ENCODE data around the gene NT5M.

NT5M gene

DNA sequence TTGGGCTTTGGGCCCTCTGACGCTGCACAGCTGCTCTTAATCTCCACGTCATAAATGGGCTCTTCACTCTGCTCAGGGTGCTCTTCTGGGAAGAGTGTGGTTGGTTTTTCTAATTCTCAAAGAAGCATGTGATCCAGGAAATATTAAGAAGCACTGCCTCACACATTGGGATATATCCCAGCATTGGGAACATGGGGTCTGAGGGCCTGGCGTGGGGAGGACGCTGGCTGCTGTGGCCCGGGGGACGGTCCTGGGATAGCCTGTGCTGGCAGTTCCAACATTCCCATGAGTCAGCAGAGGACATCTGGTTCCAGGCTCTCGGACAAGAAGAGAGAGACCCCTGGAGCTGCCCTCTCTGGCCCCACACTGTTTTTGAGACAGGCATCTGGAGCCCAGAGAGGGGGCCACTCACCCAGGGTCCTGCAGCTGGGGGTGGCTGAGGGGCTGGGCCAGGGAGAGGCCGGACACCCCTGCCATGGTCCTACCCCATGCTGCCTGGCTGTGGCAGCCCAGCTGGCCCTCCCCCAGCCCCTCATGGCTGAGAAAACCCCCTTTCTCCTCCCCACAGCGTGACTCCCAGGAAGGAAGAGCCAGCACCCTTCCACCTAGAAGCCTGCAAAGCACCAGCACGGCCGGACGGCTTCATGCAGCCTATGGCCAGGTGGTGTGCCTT, 58.8 kb downstream of the NT5M start:
- Histone ChIP-seq H3K9ac (no peak overlapping the region), H3K4me2 (no peak overlapping the region)

GRCh38 chr17:17362540-17362930, 59.4 kb downstream of the NT5M start:
- H3K4me2 ChIP-seq: no peak overlapping the region
- H3K4me1 ChIP-seq: peaks cover 6% of the 10 kb centered on the region; the same call in 1 of the 2 replicates
- H3K9me3 ChIP-seq: peaks cover 27% of the 10 kb centered on the region
- H4K20me1 ChIP-seq: no peaks in the 10 kb centered on the region
- H3K36me3 ChIP-seq: no peaks in the 10 kb centered on the region
- no peak overlapping the region for H3K9ac ChIP-seq
- no peak overlapping the region for H3K27ac ChIP-seq
- H3K4me3 ChIP-seq: no peak overlapping the region
- no peaks in the 10 kb centered on the region for H3K27me3 ChIP-seq
- no peak for TF ChIP-seq Cebpa-rat (IDR thresholded peaks at IDR 0.05)

More for the DNA sequence above, 58.8 kb downstream of the NT5M start:
- H3K4me3 ChIP-seq: no peak overlapping the region
- peaks cover 6% of the 10 kb centered on the region; the same call in 1 of the 2 replicates for H3K4me1 ChIP-seq
- no peaks in the 10 kb centered on the region for H3K27me3 ChIP-seq
- H3K36me3 ChIP-seq: no peaks in the 10 kb centered on the region
- H3K9me3 ChIP-seq: peaks cover 27% of the 10 kb centered on the region
- H4K20me1 ChIP-seq: no peaks in the 10 kb centered on the region
- TF ChIP-seq Cebpa-rat (IDR thresholded peaks at IDR 0.05): no peak
- H3K27ac ChIP-seq: no peak overlapping the region

DNA sequence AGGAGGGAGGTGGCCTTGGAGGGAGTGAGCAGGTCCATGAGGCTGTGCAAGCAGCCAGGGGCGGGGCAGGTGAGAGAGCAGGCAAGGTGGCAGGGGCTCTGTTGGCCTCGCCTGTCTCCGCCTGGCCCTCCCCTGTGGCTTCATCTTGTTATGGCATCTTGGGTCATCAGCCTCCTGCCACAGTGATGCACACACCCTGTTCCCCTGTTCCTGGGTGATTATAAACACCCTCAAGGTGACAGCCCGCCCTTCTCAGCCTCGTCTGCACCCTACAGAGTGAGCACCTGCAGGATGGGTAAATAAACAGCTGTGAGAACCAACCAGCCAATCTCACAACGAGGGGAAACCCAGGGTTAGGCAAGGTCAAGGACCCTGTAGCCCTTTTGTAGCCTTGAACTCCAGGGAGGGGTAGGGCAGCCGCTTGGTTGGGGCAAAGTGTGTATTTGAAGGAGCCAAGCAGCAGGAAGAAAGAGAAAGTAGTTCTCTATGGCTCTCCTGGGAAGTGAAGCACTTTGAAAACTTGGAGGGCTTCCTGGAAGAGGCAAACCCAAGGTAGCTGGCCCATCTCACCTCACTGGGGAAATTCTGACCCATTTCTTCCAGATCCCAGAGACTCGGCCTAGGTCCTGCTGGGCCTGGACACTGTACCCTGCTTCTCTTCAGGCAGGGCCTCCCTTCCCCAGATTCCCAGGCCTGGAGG, 60.6 kb downstream of the NT5M start:
- Histone ChIP-seq H3K4me3 (no peak overlapping the region), H3K4me1 (peaks cover 6% of the 10 kb centered on the region; the same call in 1 of the 2 replicates), H3K4me2 (no peak overlapping the region), H3K9ac (no peak overlapping the region), H4K20me1 (no peaks in the 10 kb centered on the region), H3K27me3 (no peaks in the 10 kb centered on the region), H3K27ac (no peak overlapping the region), H3K36me3 (no peaks in the 10 kb centered on the region), H3K9me3 (peaks cover 27% of the 10 kb centered on the region)
- no peak for TF ChIP-seq Cebpa-rat (IDR thresholded peaks at IDR 0.05)

DNA sequence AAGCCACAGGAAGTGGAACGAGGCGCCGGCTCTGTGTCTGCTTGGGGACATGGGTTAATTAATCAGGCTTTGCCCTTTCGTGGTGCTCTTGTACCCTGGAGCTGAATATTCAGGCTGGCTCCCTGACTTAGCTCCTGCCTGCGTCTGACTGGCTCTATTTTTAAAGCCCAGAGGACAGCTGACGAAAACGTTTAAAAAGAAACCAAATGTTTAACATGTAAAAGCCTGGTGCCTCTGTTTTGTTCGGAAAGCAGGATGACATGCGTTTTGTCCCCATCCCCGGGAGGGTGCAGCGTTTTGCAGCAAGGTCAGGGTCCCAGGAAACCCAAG, 61.1 kb downstream of the NT5M start:
- Histone ChIP-seq H3K36me3 (no peaks in the 10 kb centered on the region), H3K27ac (no peak overlapping the region), H4K20me1 (no peaks in the 10 kb centered on the region), H3K9me3 (peaks cover 24% of the 10 kb centered on the region), H3K4me2 (no peak overlapping the region), H3K4me3 (no peak overlapping the region), H3K27me3 (no peaks in the 10 kb centered on the region), H3K9ac (no peak overlapping the region), H3K4me1 (peaks cover 6% of the 10 kb centered on the region; the same call in 1 of the 2 replicates)
- no peak for TF ChIP-seq Cebpa-rat (IDR thresholded peaks at IDR 0.05)

GRCh38 chr17:17365476-17366110, 62.4 kb downstream of the NT5M start:
- no peaks in the 10 kb centered on the region for H4K20me1 ChIP-seq

DNA sequence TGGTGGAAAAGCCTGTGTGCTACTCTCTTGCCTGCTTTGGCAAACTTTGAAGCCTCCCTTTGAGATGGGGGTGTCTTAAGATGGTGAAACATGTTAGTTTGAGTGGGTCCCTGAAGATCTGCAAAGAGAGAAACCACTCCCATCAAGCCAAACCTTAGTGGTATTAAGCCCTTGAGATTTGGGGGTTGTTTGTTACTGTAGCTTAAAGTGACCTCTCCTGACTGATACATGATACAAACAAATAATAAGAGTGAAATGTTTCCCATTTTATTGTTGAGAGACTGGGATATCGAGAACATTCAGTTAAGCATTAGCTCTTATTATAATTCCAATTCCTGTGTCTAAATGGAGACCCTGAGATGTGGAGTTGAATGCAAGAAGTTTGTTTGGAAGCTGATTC, 63.1 kb downstream of the NT5M start:
- no peak overlapping the region for H3K27ac ChIP-seq
- H3K36me3 ChIP-seq: no peaks in the 10 kb centered on the region
- H3K4me3 ChIP-seq: no peak overlapping the region
- no peaks in the 10 kb centered on the region for H3K27me3 ChIP-seq
- H3K9me3 ChIP-seq: peaks cover 10% of the 10 kb centered on the region
- H3K9ac ChIP-seq: no peak overlapping the region
- no peak overlapping the region for H3K4me2 ChIP-seq
- no peaks in the 10 kb centered on the region for H4K20me1 ChIP-seq
- no peak for TF ChIP-seq Cebpa-rat (IDR thresholded peaks at IDR 0.05)
- peaks cover 6% of the 10 kb centered on the region; the same call in 1 of the 2 replicates for H3K4me1 ChIP-seq

More at GRCh38 chr17:17365476-17366110, 62.4 kb downstream of the NT5M start:
- Histone ChIP-seq H3K4me2 (no peak overlapping the region), H3K4me3 (no peak overlapping the region), H3K4me1 (peaks cover 6% of the 10 kb centered on the region; the same call in 1 of the 2 replicates), H3K27me3 (no peaks in the 10 kb centered on the region), H3K27ac (no peak overlapping the region), H3K36me3 (no peaks in the 10 kb centered on the region), H3K9ac (no peak overlapping the region), H3K9me3 (peaks cover 14% of the 10 kb centered on the region)
- no peak for TF ChIP-seq Cebpa-rat (IDR thresholded peaks at IDR 0.05)

GRCh38 chr17:17366941-17367875, 64.0 kb downstream of the NT5M start:
- Histone ChIP-seq H3K4me2 (no peak overlapping the region), H3K27me3 (no peaks in the 10 kb centered on the region)
- no peak for TF ChIP-seq Cebpa-rat (IDR thresholded peaks at IDR 0.05)

DNA sequence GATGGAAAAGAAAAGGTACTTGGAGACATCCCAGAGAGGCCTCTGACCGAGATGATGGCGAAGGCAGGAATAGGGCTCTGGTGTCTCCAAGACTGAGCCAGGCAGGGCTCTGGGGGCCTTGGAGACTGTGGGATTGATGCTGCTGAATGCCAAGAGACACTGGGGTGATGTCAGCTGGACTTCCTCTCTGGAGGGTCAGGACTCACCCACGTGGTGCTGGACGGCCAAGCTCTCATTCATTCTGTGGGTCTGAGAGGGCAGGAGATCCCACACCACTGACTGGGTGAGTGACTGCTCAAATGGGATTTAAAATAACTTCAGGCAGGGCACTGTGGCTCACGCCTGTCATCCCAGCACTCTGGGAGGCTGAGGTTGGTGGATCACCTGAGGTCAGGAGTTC, 64.8 kb downstream of the NT5M start:
- H3K9me3 ChIP-seq: peaks cover 10% of the 10 kb centered on the region
- no peaks in the 10 kb centered on the region for H3K36me3 ChIP-seq
- H3K4me2 ChIP-seq: no peak overlapping the region
- TF ChIP-seq Cebpa-rat (IDR thresholded peaks at IDR 0.05): no peak
- no peaks in the 10 kb centered on the region for H3K27me3 ChIP-seq
- H3K9ac ChIP-seq: no peak overlapping the region
- no peaks in the 10 kb centered on the region for H4K20me1 ChIP-seq
- H3K4me1 ChIP-seq: peaks cover 6% of the 10 kb centered on the region; the same call in 1 of the 2 replicates
- no peak overlapping the region for H3K4me3 ChIP-seq
- H3K27ac ChIP-seq: no peak overlapping the region

More at GRCh38 chr17:17366941-17367875, 64.0 kb downstream of the NT5M start:
- no peaks in the 10 kb centered on the region for H3K36me3 ChIP-seq
- no peak overlapping the region for H3K27ac ChIP-seq
- peaks cover 6% of the 10 kb centered on the region; the same call in 1 of the 2 replicates for H3K4me1 ChIP-seq
- no peak overlapping the region for H3K9ac ChIP-seq
- no peaks in the 10 kb centered on the region for H4K20me1 ChIP-seq
- no peak overlapping the region for H3K4me3 ChIP-seq
- H3K9me3 ChIP-seq: peaks cover 10% of the 10 kb centered on the region

DNA sequence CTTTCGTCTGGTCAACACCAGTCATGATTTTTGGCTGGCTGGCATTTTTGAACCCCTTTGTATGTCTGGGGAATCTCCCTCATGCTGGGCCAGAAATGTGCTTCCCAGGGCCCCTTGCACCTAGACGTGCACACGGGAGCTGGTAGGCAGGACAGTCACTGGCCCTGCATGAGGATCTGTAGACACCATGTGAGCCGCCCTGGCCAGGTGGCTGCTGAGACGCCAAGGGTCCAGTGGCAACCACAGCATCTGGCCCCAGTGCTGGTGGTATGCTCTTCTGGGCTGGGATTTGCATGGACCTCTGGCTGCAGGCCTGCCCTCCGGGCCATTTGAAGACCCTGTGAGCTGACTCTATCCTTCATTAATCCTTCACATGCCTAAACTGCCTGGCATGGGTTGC, 67.5 kb downstream of the NT5M start:
- Histone ChIP-seq H3K27ac (no peak overlapping the region), H3K9ac (no peak overlapping the region), H3K4me3 (no peak overlapping the region), H3K4me1 (no peaks in the 10 kb centered on the region), H3K4me2 (no peak overlapping the region), H3K27me3 (no peaks in the 10 kb centered on the region), H4K20me1 (no peaks in the 10 kb centered on the region), H3K9me3 (peaks cover 5% of the 10 kb centered on the region), H3K36me3 (no peaks in the 10 kb centered on the region)
- TF ChIP-seq Cebpa-rat (IDR thresholded peaks at IDR 0.05): no peak

Measured in BLaER1 (cell line).